Muscle of back (tissue), 11 donors: ENCODE results near the gene TEAD3. TPM values are rescaled to one million over a fixed set of nuclear protein-coding genes. Genes with fewer than 3 reads are reported as not detected.

Source experiments
- DNase-seq, 3 donors: peaks; one replicate each; pipeline versions ENCODE4 v3.0.0 to v3.0.0-alpha.2; 2013
- polyA plus RNA-seq, 10 donors: library from polyadenylated mRNA; unstranded; fragments of 120-200 nt; gene quantifications; one replicate each; pipeline ENCODE4 v1.2.1, GENCODE V29; 2013; ENCODE audit not compliant: insufficient read length in 10 of 10

TEAD3 gene
- polyA plus RNA-seq, 10 donors = 48.3 to 70.3 (median 53.8) TPM

DNA sequence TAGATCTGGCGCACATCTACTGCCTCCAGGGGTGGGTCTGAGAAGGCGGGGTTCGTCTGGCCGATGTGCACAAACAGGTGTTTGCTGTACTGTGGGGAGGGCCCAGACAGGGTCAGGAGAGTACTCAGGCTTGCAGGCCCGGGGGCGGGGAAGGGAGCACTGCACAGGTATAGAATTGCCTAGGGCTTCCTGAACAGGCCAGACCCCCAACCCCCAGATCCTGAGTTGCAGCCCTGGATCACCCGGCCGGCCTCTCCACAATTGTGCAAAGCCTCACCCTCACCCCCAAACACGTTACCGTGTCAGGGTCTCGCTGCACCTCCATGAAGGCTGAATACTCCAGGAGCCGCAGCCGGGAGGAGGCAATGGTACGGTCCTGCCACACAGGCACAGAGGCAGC lies 20.9 kb downstream of the TEAD3 start:
- DNase-seq = peak in 1 of 3 donors; percentile 21

DNA sequence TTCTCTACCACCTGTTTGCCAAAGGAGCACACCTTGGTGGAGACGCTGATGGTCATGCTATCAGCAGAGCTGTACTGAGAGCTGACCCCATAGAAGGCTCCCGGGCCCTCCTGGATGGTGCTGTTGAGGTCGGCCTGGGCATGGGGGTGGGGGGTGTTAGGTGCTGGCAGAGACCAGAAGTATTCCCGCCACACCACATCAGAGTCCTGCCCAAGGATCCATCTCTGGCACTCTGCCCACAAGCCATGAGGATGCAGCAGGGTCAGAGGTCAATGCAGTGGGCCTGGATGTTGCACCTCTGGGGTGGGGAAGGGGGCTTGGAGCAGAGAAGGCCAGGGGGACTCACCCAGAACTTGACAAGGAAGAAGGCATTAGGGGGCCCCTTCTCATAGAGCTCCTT lies 21.3 kb downstream of the TEAD3 start:
- peak in 1 of 3 donors; percentile 16 for DNase-seq

DNA sequence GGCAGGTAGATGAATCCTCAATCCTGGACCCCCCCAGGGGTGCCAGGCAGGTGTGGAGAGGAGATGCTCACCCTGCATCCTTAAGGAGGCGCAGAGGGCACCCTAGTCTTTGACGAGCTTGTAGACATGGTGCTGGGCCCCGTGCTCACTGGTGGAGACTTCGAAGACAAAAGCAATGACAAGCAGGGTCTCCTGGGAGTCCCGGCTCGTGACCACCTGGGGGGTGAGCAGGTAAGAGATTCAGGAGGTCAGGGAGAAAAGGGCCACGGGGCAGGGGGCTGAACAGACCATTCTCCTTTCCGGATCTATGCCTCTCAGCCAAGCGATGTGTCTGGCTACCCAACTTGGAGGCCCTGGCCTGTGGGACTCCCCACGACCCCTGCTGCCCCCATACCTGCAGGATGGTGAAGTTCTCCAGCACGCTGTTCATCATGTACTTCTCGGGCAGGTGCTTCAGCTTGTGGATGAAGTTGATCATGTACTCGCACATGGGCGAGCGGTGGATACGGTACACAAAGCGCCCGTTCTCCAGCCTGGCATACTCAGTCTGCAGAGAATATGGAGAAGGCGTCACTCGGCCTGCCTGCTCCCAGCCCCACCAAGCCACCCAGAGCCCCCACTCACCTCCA lies 21.8 kb downstream of the TEAD3 start:
- DNase-seq = no peak

DNA sequence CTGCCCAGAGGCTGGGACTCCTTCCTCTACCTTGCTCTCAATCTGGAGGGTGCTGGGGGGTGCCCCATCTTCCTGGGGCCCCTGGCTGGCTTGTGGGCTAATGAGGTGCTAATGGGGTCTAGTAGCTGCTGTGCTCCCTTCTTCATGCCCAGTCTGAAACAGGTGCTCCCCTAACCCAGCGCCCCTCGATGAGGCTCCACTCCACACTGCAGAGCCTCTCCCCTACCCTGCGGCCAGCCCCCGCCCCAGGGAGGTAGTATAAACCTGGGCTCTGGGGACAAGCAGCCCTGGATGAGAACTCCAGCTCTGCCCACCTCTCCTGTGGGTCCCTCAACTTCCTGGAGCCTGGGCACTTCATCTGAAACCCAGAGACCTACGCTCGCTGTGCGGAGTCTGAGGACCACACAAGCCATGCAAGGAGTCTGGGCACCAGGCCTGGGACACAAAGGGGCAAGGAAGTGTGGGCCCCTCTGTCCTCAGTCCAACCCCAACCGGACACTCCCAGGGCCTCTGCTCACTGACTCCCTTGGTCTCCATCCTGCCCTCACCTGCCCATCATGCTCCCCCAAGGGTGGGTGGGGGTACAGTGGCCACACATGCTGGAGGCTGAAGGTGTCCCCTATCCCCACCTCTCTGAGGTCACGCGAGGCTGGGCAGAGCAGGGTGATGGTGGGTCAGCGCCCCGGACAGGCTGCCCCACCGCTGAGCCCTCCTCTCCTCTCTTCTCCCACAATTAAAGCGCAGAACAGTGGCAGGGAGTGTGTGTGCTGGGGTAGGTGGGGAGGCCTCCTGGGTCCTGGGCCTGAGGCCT lies 22.5 kb downstream of the TEAD3 start:
- no peak for DNase-seq

DNA sequence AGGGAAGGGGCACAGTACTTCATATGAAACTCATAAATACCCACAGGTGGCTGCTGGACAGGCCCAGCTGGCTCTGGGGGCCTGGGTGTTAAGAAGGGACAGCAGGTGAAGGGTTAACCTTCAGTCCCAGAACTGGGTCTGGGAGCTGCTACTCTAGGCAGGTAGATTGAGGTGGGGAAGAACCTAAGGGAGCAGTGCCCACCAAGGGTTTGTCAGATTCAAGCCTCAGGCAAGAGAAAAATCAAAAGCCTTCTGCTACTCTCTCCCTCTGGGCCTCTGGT lies 23.1 kb downstream of the TEAD3 start:
- no peak for DNase-seq

DNA sequence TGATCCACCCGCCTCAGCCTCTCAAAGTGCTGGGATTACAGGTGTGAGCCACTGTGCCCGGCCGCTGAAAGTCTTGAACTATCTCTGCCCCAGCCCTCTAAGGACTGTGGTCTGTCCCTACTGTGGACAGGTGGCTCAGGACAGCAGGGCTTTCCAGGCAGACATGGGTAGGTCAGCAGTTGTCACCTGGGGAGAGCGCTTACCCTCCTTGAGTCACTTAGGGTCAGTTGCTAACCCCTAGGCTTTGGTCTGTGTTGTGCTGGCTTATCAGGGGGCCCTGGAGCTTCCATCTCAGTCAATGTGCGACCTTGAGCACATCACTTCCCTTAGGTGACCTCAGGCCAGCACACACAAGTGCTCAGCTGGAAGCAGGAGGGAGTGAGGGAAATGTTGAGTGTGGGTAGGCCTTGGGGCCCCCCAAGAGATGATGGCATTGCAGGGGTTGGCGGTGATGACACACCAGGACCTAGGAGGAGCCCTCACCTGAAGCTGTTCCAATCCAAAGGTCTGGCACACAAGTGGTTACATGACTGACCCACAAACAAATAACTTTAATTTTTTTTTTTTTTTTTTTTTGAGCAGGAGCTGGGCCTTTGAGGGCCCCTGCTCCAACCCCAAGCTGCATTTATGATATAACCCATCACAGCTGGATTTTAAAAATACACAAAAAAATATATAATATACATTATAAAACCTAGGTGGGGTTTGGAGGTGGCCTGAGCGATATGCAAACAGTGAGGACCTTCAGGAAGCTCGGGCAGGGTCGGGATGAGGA lies 23.6 kb downstream of the TEAD3 start:
- DNase-seq = no peak

DNA sequence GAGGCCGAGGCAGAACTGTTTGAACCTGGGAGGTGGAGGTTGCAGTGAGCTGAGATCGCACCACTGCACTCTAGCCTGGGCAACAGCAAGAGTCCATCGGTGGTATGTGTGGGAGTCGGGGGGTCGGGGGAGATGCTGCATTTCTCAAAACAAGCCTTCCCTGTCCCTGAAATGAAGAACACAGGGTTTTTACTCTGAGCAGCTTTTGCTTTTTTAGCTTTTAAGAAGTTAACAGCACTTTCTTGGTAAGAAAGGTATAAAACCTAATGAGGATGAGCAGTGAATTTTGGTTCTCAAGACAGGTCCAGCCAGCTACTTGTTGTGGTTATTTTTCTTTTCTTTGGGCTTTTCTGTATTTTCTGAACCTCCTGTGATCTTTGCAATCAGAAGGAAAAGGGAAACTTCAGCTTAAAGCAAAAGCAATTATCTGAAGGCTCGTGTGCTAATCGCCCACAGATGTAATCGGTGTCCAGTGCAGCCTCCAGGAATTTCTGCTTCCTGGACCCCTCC lies 25.0 kb downstream of the TEAD3 start:
- no peak for DNase-seq

DNA sequence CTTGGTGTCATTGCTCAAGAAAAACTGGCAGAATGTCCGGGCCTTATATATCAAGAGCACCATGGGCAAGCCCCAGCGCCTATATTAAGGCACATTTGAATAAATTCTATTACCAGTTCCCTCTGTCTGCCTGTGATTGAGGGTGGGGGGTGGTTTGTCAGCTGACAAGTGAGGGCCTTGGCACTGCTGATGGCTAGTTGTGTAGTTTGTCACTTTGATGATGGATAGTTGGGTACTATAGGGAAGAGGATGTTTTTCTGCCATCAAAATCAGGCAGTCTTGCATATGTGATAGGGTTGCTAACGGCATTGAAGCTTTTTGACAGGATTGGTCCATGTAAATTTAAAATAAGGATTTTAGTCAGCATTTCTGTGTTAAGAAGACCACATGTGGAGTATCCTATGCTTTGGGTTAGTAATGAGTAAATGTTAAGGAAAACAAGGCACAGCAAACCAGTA lies 26.2 kb downstream of the TEAD3 start:
- DNase-seq = no peak

DNA sequence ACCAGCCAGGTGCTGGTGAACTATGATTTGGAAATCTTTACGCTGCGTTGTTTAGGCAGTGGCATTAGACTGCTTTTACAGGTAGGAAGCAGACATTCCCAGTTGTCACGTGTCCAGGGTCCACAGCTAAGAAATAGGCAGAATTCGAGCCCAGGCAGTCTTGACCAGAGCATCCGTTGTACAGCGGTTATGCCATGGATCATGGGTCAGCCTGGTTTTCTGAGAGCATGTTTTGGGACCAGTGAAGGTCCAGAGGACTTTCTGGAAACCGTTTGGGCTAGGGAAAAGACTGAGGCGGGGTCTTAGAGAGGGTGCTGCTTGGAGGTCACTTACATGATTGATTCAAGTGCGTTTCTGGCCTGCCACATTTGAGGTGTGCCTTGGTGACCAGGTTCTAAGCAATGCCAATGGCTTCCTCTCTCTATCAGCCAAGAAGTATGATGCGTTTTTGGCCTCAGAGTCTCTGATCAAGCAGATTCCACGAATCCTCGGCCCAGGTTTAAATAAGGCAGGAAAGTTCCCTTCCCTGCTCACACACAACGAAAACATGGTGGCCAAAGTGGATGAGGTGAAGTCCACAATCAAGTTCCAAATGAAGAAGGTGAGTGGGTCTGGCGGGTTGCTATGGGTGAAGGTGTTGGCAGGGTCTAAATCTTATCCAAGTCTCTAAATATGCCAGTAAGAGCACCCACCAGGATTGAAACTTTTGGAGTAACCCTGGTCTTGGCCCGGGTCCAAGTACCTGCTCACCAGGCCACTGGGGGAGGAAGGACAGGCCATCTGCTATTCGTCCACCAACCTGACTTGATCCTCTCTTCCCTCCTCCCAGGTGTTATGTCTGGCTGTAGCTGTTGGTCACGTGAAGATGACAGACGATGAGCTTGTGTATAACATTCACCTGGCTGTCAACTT lies 26.9 kb downstream of the TEAD3 start:
- peak in 1 of 3 donors; percentile 51 for DNase-seq

DNA sequence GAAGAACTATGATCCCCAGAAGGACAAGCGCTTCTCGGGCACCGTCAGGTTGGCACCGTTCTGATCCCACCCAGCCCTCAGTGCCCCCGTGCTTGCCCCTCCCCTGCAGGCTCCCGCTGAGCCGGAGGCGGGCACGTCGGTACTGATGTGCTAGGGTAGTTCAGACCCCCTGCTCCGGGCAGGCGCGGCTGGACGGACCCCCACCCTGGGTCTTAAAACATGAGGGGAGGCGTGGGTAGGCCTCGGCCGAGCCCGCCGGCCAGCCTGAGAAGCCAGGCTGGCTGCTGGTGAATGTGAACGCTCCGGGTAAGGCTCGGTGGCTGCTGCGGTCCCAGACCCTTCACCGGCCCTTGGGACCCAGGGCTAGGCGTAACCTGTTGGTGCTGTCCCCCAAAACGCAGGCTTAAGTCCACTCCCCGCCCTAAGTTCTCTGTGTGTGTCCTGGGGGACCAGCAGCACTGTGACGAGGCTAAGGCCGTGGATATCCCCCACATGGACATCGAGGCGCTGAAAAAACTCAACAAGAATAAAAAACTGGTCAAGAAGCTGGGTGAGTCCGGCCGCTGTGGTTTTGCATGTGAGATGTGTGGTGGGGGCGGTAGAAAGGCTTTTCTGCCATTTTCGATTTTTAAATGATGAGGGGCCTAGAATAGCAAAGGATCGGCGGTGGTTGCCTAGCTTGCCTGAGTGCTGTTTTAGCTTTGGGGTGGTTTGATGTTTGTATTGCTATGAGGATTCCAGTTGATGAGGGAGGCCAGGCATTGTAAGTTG lies 27.7 kb downstream of the TEAD3 start:
- DNase-seq = peak in 1 of 3 donors; percentile 52

DNA sequence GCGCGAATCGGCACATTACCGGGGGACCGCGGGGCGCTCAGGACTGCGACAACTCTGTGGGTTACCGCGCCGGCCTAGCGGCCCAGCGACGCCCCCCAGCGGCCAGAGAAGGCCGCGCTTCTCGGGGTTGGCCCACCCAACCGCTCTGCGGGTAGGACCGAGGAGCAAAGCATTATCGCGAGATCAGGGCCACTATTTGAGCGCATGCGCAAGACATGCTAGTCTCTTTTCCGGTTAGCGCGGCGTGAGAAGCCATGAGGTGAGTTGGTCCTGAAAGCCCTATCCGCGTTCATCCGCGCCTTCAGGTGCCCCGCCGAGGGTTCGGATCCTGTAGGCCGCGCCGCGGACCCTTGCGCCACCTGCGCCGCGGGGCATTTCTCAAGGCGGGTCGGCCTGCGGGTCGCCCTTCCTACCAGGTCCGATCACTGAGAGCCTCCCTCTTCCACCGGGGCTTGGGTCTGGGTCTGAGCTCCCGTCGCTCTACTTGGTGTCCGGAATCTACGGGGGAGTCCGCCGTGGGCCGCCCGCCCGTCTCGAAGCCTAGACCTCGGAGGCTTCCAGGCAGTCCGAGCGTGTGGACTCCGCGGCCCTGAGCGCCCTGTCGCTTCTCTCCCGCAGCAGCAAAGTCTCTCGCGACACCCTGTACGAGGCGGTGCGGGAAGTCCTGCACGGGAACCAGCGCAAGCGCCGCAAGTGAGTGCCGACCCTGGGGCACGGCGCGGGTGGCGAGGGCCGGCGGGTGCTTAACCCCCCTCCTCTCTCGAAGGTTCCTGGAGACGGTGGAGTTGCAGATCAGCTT lies 28.5 kb downstream of the TEAD3 start, which contains the start of gene RPL10A:
Gene RPL10A, plus strand, starts transcription at position 221 of the 799 bp plus-strand sequence. Its CDS starts 34 bp downstream, at position 255.
- peak; percentile 97 to 99 (median 99) for DNase-seq

DNA sequence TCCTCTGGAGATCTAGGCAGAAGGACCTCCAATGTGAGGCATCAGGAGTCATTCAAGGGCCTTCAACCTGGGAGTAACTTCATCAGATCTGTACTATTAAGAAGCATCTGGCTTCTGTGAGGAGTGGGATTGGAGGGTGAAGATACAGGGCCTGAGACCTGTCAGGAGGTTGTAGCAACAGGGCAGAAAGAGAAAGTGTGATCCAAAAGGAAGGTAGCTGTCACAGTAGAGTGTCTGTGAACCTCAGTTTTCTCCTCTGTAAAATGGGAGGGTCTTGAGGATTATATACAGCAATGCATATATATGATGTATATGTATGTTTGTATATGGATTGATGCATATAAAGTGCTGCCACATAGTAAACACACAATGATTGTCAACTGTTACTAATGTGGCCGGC lies 31.2 kb downstream of the TEAD3 start:
- no peak for DNase-seq

DNA sequence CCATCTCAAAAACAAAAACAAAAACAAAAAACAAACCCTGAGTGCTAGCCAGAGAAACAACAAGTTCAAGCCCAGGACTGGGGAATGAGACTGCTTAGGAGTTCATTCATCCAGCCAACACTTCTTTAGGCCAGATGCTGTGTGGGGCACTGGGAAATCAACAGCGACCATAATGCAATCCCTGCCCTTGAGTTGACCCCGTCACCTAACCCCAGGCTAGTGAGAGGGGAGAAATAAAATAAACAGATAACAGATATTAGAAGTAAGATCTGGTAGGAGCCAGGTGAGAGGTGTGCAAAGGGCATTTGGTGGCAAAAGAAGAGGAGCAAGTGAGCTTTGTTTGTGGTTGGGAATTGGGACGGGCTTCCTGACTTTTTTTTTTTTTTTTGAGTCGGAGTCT lies 33.6 kb downstream of the TEAD3 start:
- DNase-seq = no peak

DNA sequence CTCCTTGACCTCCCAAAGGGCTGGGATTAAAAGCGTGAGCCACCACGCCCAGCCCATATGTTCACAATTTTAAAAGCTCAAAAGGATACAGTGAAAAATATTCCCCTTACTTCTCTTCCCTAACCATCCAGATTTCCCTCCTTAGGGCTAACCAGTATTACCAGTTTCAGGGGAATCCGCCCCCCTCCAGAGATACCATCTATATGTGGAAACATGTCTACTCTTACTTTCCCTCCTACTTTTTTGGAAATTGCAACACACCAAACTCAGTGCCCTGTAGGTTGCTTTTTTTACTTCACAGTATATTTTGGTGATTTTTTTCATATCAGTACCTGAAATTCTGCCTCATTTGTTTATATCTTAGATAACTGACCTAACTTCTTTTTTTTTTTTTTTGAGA lies 35.6 kb downstream of the TEAD3 start:
- no peak for DNase-seq

DNA sequence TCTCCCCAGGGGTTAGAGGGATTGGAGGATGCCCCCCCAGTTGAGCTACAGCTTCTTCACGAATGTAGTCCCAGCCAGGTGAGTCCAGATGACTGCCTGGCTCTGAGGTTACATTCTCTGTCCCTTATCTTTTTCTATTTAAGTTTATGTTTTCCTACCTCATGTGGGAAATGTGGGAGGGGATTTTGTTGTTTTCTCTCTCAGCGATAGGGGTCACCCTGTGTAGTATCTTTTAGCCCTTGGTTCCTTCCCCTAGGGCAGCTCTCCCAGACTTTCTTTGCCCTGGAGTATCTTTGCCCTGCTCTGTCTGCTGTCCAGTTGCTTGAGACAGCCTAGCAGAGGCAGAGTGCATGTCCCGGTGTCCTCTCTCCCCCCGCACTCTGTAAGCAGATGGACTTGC lies 39.0 kb downstream of the TEAD3 start:
- no peak for DNase-seq

DNA sequence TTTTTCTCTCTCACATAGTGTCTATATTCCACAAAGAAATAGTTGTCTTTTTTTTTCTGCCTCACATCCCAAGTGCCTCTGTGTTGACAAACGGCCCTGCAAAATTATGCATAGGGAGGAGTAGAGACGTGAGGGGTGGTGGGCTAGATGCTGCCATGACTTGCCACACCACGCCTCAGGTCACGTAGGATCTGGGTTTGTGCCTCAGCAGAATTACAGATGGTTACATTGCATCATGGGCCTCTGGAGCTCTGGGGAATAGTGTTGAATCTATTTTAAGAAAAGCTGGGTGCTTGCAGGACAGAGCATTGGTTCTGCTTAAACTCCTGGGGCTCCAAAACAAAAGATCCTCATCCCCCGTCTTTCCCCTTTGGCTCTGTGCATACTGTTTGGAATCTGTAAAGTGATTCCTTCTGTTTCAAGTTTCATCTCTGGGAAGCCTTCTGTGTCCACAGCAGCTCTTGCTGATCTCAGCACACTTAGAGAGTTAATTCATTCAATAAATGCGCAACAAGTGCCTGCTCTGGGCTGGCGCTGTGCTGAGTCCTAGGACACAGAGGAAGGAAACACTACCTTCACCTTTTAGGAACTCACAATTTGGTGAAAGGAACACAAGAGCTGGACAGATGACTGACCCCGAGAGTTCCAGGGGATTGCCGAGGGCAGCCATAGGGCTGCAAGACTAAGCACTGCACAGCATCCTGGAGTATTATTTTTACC lies 42.3 kb downstream of the TEAD3 start:
- no peak for DNase-seq

DNA sequence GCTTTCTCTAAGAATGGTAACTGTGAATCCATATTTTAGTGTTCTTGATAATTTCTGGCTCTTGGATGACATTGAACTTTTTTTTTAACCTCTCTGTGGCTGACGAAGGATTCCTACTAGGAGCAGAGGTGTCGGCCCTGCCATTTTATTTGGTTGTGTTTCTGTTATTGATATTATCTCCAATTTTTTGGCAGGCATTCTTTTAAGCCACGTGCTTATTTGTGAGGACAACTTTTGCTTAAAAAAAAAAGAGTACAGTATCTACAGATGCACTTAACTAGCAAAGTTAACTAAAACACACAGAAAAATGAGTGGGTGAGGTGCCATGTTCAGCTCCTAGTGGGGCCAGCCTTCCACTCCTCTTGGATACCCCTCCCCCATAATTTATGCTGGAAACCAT lies 43.6 kb downstream of the TEAD3 start:
- DNase-seq = no peak

DNA sequence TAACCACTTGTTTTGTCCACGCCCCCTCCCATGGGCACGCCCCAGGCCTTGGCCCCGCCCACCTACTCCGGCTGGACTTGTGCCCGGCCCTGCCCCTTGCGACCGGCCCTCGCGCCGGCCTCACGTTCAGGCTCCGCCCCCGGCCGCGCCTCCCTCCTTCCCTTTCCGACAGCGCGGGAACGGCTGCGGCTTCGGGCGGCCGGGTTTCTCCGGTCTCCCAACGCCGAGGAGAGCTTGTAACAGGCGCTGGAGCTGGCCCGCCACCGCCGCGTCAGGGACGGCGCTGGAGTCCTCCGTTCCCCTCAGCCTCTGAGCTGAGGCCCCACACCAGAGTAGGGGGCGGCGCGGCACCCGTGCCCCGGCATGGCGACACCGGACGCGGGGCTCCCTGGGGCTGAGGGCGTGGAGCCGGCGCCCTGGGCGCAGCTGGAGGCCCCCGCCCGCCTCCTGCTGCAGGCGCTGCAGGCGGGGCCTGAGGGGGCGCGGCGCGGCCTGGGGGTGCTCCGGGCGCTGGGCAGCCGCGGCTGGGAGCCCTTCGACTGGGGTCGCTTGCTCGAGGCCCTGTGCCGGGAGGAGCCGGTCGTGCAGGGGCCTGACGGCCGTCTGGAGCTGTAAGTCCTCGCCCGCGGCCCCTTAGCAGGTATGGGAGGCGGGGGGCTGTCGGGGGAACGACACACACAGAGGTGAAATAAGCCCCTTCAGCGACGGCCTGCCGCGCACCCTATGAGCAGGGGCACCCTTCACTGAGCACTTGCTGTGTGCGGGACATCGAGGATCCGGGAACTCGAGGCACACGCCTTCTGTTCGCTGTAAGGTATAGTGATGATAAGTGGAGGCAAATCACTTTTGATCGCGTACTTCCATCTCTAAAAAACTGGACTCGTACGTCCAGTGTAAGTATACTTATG lies 44.4 kb downstream of the TEAD3 start, which contains the start of gene FANCE:
Gene FANCE, plus strand, starts transcription at position 156 of the 908 bp plus-strand sequence. Its CDS starts 208 bp downstream, at position 364.
- peak; percentile 91 to 97 (median 94) for DNase-seq
